KMS-11 (cell line): ENCODE measurements around the gene POU2AF3.
"Not testable (repeated sequence)": the region's sequence is repeated elsewhere in the genome, so short reads cannot be mapped to it uniquely, and the experiment has no call there.

ENCODE experiments used
- H2AFZ ChIP-seq: fragments of 200-600 bp; sonication (generic); 2 replicates; pipeline ENCODE4 v1.6.1; 2016; ENCODE audit warnings: antibody characterized with exemption, mixed run types, low read depth
- H3K27ac ChIP-seq: fragments of 200-600 bp; sonication (generic); 2 replicates; pipeline ENCODE4 v1.6.1; 2016; ENCODE audit warnings: mild to moderate bottlenecking, mixed run types
- H3K27me3 ChIP-seq: fragments of 200-600 bp; sonication (generic); 2 replicates; pipeline ENCODE4 v1.6.1; 2017; ENCODE audit warnings: mild to moderate bottlenecking, low read depth, mixed run types, moderate library complexity; ENCODE audit not compliant: insufficient read depth
- H3K36me3 ChIP-seq: fragments of 200-600 bp; sonication (generic); 2 replicates; pipeline ENCODE4 v1.6.1; 2017; ENCODE audit warnings: mild to moderate bottlenecking, mixed run types; ENCODE audit not compliant: insufficient read depth
- H3K4me1 ChIP-seq: fragments of 200-600 bp; sonication (generic); 2 replicates; pipeline ENCODE4 v1.6.1; 2016; ENCODE audit warnings: mild to moderate bottlenecking, low read depth, mixed run types; ENCODE audit not compliant: poor library complexity, severe bottlenecking
- H3K4me2 ChIP-seq: fragments of 200-600 bp; sonication (generic); 2 replicates; pipeline ENCODE4 v1.7.0; 2016; ENCODE audit warnings: mild to moderate bottlenecking, mixed run types
- H3K4me3 ChIP-seq: fragments of 200-600 bp; sonication (generic); IDR thresholded peaks from 2 replicates; pipeline ENCODE4 v1.6.1; 2017; ENCODE audit warnings: low read depth, low read length, mixed read lengths; ENCODE audit not compliant: insufficient read depth
- H3K79me2 ChIP-seq: fragments of 200-600 bp; sonication (generic); 2 replicates; pipeline ENCODE4 v1.6.1; 2016; ENCODE audit warnings: low read depth, mixed run types; ENCODE audit not compliant: insufficient read depth
- H3K9ac ChIP-seq: fragments of 200-600 bp; sonication (generic); 2 replicates; pipeline ENCODE4 v1.6.1; 2016; ENCODE audit warnings: mild to moderate bottlenecking, mixed run types
- H4K20me1 ChIP-seq: fragments of 200-600 bp; sonication (generic); 2 replicates; pipeline ENCODE4 v1.6.1; 2016; ENCODE audit warnings: mild to moderate bottlenecking, mixed run types; ENCODE audit not compliant: insufficient read depth
- CTCF ChIP-seq: fragments of 200-600 bp; sonication (generic); conservative IDR thresholded peaks from 2 replicates; pipeline ENCODE4 v1.6.1; 2017; ENCODE audit warnings: low read depth, mild to moderate bottlenecking, antibody characterized with exemption, low read length, moderate library complexity, mixed read lengths

The POU2AF3 gene

DNA sequence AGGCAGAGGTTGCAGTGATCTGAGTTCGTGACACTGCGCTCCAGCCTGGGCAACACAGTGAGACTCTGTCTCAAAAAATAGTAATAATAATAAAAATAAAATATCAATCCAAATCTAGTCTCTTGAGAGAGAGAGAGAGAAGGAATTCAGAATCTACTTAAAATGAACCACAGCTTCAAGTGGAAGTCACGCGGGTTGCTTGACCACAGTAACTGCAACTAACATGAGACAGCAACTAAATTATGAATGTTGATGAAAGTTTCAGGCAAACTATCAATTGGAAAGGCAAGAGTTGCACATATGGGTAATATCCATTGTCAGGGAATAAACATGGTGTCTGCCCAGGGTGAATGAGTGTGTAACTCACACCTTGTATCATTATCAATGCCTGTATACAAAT, 40.3 kb upstream of the POU2AF3 start:
- H3K4me1 ChIP-seq = no peaks in the 10 kb centered on the region
- H3K9ac ChIP-seq = no peak overlapping the region
- no peak overlapping the region for H3K4me2 ChIP-seq
- no peak overlapping the region for H3K4me3 ChIP-seq
- no peak for TF ChIP-seq CTCF
- H3K27me3 ChIP-seq = no peaks in the 10 kb centered on the region
- H3K36me3 ChIP-seq = no peaks in the 10 kb centered on the region
- H3K27ac ChIP-seq = no peak overlapping the region
- H2AFZ ChIP-seq = no peak overlapping the region
- H3K79me2 ChIP-seq = no peaks in the 10 kb centered on the region
- no peaks in the 10 kb centered on the region for H4K20me1 ChIP-seq

- H3K4me1 ChIP-seq = no peaks in the 10 kb centered on the region
- no peaks in the 10 kb centered on the region for H3K36me3 ChIP-seq
- H3K9ac ChIP-seq = no peak overlapping the region
- H2AFZ ChIP-seq = no peak overlapping the region
- TF ChIP-seq CTCF = no peak
- H3K4me2 ChIP-seq = no peak overlapping the region
- no peak overlapping the region for H3K4me3 ChIP-seq
- H3K27ac ChIP-seq = no peak overlapping the region
- H4K20me1 ChIP-seq = no peaks in the 10 kb centered on the region
- H3K79me2 ChIP-seq = no peaks in the 10 kb centered on the region
- H3K27me3 ChIP-seq = no peaks in the 10 kb centered on the region
These were observed 38.5 kb upstream of the POU2AF3 start for GRCh38 chr11:111259896-111260295.

DNA sequence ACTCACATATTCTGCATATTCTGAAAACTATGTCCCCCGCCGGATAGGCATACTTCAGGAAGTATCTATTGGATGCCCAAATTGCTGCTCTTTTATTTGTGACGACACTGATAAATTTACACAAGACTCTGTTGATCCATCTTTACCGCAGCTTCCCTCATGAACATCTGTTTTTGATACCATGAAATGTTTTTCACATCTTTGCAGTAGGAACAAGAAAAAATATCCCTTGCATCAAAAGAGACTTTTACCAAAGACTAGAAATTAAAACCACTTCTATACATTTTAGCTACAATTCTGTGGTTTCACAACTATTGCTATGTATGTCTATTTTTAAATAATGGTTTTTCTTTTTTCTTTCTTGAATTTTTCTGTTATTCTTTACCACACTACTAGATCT, 37.5 kb upstream of the POU2AF3 start:
- H3K4me2 ChIP-seq = no peak overlapping the region
- no peaks in the 10 kb centered on the region for H4K20me1 ChIP-seq
- no peak overlapping the region for H3K9ac ChIP-seq
- no peak for TF ChIP-seq CTCF
- no peaks in the 10 kb centered on the region for H3K36me3 ChIP-seq
- no peak overlapping the region for H2AFZ ChIP-seq
- no peaks in the 10 kb centered on the region for H3K4me1 ChIP-seq
- H3K79me2 ChIP-seq = no peaks in the 10 kb centered on the region
- no peak overlapping the region for H3K27ac ChIP-seq
- H3K4me3 ChIP-seq = no peak overlapping the region
- no peaks in the 10 kb centered on the region for H3K27me3 ChIP-seq

- Histone ChIP-seq H2AFZ (no peak overlapping the region), H3K36me3 (no peaks in the 10 kb centered on the region), H4K20me1 (no peaks in the 10 kb centered on the region), H3K4me1 (no peaks in the 10 kb centered on the region), H3K4me2 (no peak overlapping the region), H3K79me2 (no peaks in the 10 kb centered on the region), H3K27ac (no peak overlapping the region), H3K4me3 (no peak overlapping the region), H3K9ac (no peak overlapping the region), H3K27me3 (no peaks in the 10 kb centered on the region)
- no peak for TF ChIP-seq CTCF
These were observed 33.7 kb upstream of the POU2AF3 start for GRCh38 chr11:111264646-111265045.

DNA sequence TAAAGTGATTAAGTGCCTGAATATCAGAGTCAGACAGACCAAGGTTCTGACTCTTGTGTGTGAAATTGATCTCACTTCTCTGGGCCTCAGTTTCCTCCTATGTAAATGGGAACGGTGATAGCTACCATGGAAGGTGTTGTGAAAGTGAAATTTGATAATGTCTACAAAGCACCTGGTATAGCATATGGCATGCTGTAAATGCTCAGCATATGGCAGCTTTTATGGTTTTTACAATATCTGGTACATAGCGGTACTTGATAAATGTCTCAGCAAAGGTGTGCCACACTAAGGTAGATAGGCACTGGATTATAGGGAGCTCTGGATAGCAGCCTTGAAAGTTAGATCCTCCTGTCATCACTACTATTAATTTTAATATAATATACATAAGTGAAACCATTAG, 32.9 kb upstream of the POU2AF3 start:
- H3K4me2 ChIP-seq = no peak overlapping the region

DNA sequence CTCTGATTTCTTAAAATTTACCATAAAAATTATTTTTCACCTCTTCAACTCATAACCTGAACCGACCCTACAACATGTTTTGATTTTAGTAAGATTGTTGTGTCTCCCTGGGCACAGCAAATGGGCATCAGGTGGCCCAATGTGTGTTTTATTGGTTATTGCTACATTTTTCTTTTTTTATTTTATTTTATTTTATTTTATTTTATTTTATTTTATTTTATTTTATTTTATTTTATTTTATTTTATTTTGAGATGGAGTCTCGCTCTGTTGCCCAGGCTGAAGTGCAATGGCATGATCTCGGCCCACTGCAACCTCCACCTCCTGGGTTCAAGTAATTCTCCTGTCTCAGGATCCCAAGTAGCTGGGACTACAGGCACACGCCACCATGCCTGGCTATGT, 30.0 kb upstream of the POU2AF3 start:
- not testable (repeated sequence) for H2AFZ ChIP-seq, H3K4me2 ChIP-seq, H4K20me1 ChIP-seq, H3K9ac ChIP-seq, H3K79me2 ChIP-seq, H3K4me1 ChIP-seq, H3K4me3 ChIP-seq, H3K27me3 ChIP-seq, H3K36me3 ChIP-seq, H3K27ac ChIP-seq

More for the DNA sequence above, 32.9 kb upstream of the POU2AF3 start:
- no peak overlapping the region for H3K27ac ChIP-seq
- no peaks in the 10 kb centered on the region for H3K4me1 ChIP-seq
- H3K27me3 ChIP-seq = no peaks in the 10 kb centered on the region
- H3K36me3 ChIP-seq = no peaks in the 10 kb centered on the region
- TF ChIP-seq CTCF = no peak
- H3K4me3 ChIP-seq = no peak overlapping the region
- H3K79me2 ChIP-seq = no peaks in the 10 kb centered on the region
- H4K20me1 ChIP-seq = no peaks in the 10 kb centered on the region
- H3K9ac ChIP-seq = no peak overlapping the region
- no peak overlapping the region for H2AFZ ChIP-seq
